ENCODE data around the gene SIRT7.
A peak's percentile ranks its signal among the peaks of the same experiment; 100 is the strongest.
"Not testable (repeated sequence)": the region's sequence is repeated elsewhere in the genome, so short reads cannot be mapped to it uniquely, and the experiment has no call there.

SIRT7 gene

GRCh38 chr17:81954131-81955057 is 36.4 kb upstream of the SIRT7 start:
- DNase-seq = no peak

GRCh38 chr17:81953443-81953842 is 35.5 kb upstream of the SIRT7 start:
- not testable (repeated sequence) for DNase-seq

GRCh38 chr17:81952792-81953228 is 34.8 kb upstream of the SIRT7 start:
- DNase-seq = no peak

GRCh38 chr17:81951785-81952684 is 34.1 kb upstream of the SIRT7 start:
- no peak for DNase-seq

GRCh38 chr17:81950501-81950900 is 32.5 kb upstream of the SIRT7 start:
- no peak for DNase-seq

- no peak for DNase-seq
These were observed 30.8 kb upstream of the SIRT7 start for GRCh38 chr17:81948635-81949378.

- DNase-seq = no peak
These were observed 29.2 kb upstream of the SIRT7 start, which contains the start of gene MYADML2 for GRCh38 chr17:81947189-81947588. Gene MYADML2, minus strand, starts transcription at chr17:81947233. Its CDS starts 5,492 bp downstream, at chr17:81941741.

GRCh38 chr17:81944858-81945257 is 26.9 kb upstream of the SIRT7 start:
- no peak for DNase-seq

- no peak for DNase-seq
These were observed 24.2 kb upstream of the SIRT7 start for GRCh38 chr17:81942167-81942553.

GRCh38 chr17:81941484-81942166 is 23.6 kb upstream of the SIRT7 start:
- DNase-seq = no peak

GRCh38 chr17:81940538-81941483 is 22.8 kb upstream of the SIRT7 start:
- DNase-seq = peak; percentile 0

- DNase-seq = peak; percentile 0
These were observed 22.0 kb upstream of the SIRT7 start for GRCh38 chr17:81939881-81940385.

- DNase-seq = peak; percentile 0
These were observed 21.2 kb upstream of the SIRT7 start for GRCh38 chr17:81939218-81939617.

GRCh38 chr17:81935709-81936084 is 17.7 kb upstream of the SIRT7 start:
- peak; percentile 0 for DNase-seq

- peak; percentile 1 for DNase-seq
These were observed 17.1 kb upstream of the SIRT7 start for GRCh38 chr17:81934850-81935708.

- DNase-seq = peak; percentile 0
These were observed 16.3 kb upstream of the SIRT7 start for GRCh38 chr17:81934098-81934757.

- DNase-seq = peak; percentile 1
These were observed 15.3 kb upstream of the SIRT7 start for GRCh38 chr17:81933178-81933699.

GRCh38 chr17:81932333-81932983 is 14.5 kb upstream of the SIRT7 start:
- peak; percentile 1 for DNase-seq

Measured in CD4-positive, alpha-beta T cell treated with Interleukin-6 for 4 hours (primary cell).